Kidney glomerular epithelial cell (primary cell): ENCODE data around the gene ZNF592.

Experiments used
- DNase-seq: peaks from one replicate; lab custom pipeline; 2025; lab: John Stamatoyannopoulos, UW

ZNF592 gene

GRCh38 chr15:84775867-84776449 lies 27.6 kb downstream of the ZNF592 start:
- DNase-seq, result no peak

- no peak for DNase-seq
Observed at GRCh38 chr15:84778194-84778593, 29.8 kb downstream of the ZNF592 start.

- no peak for DNase-seq
Observed at GRCh38 chr15:84780492-84780891, 32.1 kb downstream of the ZNF592 start.

GRCh38 chr15:84781495-84781894 lies 33.1 kb downstream of the ZNF592 start:
- DNase-seq, result no peak

- no peak for DNase-seq
Observed at GRCh38 chr15:84782346-84782745, 34.0 kb downstream of the ZNF592 start.

GRCh38 chr15:84783493-84784251 lies 35.3 kb downstream of the ZNF592 start:
- DNase-seq, result no peak

- DNase-seq, result no peak
Observed at GRCh38 chr15:84784262-84784661, 35.9 kb downstream of the ZNF592 start.

- DNase-seq, result no peak
Observed at GRCh38 chr15:84785053-84785452, 36.7 kb downstream of the ZNF592 start.

GRCh38 chr15:84788500-84788899 lies 40.1 kb downstream of the ZNF592 start:
- DNase-seq, result no peak

GRCh38 chr15:84789762-84790161 lies 41.4 kb downstream of the ZNF592 start:
- DNase-seq, result no peak

GRCh38 chr15:84790676-84791075 lies 42.3 kb downstream of the ZNF592 start:
- DNase-seq, result no peak

GRCh38 chr15:84791763-84792162 lies 43.4 kb downstream of the ZNF592 start:
- DNase-seq, result no peak

GRCh38 chr15:84793431-84794161 lies 45.2 kb downstream of the ZNF592 start:
- no peak for DNase-seq

- no peak for DNase-seq
Observed at GRCh38 chr15:84794162-84794547, 45.8 kb downstream of the ZNF592 start.

GRCh38 chr15:84795186-84795585 lies 46.8 kb downstream of the ZNF592 start:
- no peak for DNase-seq

GRCh38 chr15:84797212-84797611 lies 48.8 kb downstream of the ZNF592 start:
- peak; percentile 88 for DNase-seq

GRCh38 chr15:84797801-84798200 lies 49.4 kb downstream of the ZNF592 start:
- DNase-seq, result no peak

- DNase-seq, result no peak
Observed at GRCh38 chr15:84798436-84798946, 50.1 kb downstream of the ZNF592 start.

- no peak for DNase-seq
Observed at GRCh38 chr15:84799511-84800187, 51.3 kb downstream of the ZNF592 start.

- DNase-seq, result no peak
Observed at GRCh38 chr15:84800365-84800806, 52.0 kb downstream of the ZNF592 start.

GRCh38 chr15:84804005-84804900 lies 55.9 kb downstream of the ZNF592 start:
- no peak for DNase-seq
